ENCODE measurements around the gene CARD11. TPM values are rescaled to one million over a fixed set of nuclear protein-coding genes. Genes with fewer than 3 reads are reported as not detected.

Gene CARD11
- total RNA-seq, 1 donor from 2014 or later, result 0.37 TPM

DNA sequence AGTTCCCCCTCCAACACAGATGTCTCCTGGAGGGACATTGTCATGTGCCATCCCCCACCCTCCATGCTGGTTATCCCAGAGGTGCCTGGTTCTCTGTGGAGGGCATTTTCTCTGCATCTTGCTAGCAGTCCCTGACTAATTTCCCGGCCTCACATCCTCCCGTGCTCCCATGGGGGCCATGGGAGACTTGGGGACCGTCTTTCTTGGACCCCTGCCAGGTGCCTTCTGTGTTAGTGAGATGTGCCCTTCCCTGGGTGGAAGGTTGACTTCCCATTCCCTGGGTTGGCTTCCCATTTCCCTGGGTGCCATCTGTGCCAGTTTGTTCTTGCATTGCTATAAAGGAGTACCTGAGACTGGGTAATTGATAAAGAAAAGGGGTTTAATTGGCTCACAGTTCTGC is 177.1 kb downstream of the CARD11 start:
- no peak overlapping the region for H3K4me3 Mint-ChIP-seq
- no peak overlapping the region for H3K27ac Mint-ChIP-seq (ENCODE audit: unreplicated experiment)

DNA sequence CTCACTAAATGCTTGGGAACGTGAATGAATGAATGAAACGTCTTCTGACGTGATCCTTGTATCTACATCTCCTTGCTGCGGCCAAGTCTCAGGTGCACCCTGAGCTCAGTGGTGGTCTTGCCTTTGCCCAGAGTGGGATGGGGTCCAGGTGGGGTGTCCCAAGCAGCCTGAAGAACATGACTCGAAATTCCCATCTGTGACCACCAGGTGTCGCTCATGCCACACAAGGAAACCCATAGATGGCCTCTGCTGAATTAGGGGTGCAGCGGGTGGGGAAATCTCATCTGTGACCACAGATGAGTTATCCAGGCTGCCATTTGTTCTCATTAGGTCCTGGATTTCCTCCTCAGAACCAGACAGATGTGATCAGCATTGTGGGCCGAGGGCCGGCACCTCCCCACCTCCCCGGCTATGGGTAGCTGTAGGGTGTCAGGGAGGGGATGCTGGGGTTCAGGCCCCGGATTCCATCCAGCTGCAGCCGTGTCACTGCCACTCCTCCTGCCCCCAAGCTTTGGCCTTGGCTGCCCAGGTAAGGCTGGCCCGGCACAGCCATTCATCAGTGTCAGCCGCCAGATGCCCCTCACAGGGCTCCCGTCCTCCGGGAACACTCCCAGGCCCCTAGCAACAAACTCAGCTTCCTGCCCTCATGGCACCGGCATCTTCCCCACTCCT is 178.5 kb downstream of the CARD11 start:
- no peaks in the 10 kb centered on the region for H3K36me3 Mint-ChIP-seq (ENCODE audit: low read depth)
- peaks cover 22% of the 10 kb centered on the region for H3K4me1 Mint-ChIP-seq
- no peaks in the 10 kb centered on the region for H3K27me3 Mint-ChIP-seq (ENCODE audit: low read depth)
- no peak overlapping the region for H3K27ac Mint-ChIP-seq (ENCODE audit: unreplicated experiment)
- TF ChIP-seq, protein P1, sequence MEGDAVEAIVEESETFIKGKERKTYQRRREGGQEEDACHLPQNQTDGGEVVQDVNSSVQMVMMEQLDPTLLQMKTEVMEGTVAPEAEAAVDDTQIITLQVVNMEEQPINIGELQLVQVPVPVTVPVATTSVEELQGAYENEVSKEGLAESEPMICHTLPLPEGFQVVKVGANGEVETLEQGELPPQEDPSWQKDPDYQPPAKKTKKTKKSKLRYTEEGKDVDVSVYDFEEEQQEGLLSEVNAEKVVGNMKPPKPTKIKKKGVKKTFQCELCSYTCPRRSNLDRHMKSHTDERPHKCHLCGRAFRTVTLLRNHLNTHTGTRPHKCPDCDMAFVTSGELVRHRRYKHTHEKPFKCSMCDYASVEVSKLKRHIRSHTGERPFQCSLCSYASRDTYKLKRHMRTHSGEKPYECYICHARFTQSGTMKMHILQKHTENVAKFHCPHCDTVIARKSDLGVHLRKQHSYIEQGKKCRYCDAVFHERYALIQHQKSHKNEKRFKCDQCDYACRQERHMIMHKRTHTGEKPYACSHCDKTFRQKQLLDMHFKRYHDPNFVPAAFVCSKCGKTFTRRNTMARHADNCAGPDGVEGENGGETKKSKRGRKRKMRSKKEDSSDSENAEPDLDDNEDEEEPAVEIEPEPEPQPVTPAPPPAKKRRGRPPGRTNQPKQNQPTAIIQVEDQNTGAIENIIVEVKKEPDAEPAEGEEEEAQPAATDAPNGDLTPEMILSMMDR (conservative IDR thresholded peaks at IDR 0.05), result peak; percentile 98
- peak; percentile 78 for DNase-seq (ENCODE audit: low read depth, low spot score)
- no peak overlapping the region for H3K4me3 Mint-ChIP-seq
- no peaks in the 10 kb centered on the region for H3K9me3 Mint-ChIP-seq

More for the DNA sequence above, 177.1 kb downstream of the CARD11 start:
- Mint-ChIP-seq H3K9me3 (no peaks in the 10 kb centered on the region), H3K27me3 (ENCODE audit: low read depth) (no peaks in the 10 kb centered on the region), H3K4me1 (peaks cover 20% of the 10 kb centered on the region), H3K36me3 (ENCODE audit: low read depth) (no peaks in the 10 kb centered on the region)
- DNase-seq (ENCODE audit: low read depth, low spot score), result no peak
- TF ChIP-seq, protein P1 (conservative IDR thresholded peaks at IDR 0.05), result no peak

DNA sequence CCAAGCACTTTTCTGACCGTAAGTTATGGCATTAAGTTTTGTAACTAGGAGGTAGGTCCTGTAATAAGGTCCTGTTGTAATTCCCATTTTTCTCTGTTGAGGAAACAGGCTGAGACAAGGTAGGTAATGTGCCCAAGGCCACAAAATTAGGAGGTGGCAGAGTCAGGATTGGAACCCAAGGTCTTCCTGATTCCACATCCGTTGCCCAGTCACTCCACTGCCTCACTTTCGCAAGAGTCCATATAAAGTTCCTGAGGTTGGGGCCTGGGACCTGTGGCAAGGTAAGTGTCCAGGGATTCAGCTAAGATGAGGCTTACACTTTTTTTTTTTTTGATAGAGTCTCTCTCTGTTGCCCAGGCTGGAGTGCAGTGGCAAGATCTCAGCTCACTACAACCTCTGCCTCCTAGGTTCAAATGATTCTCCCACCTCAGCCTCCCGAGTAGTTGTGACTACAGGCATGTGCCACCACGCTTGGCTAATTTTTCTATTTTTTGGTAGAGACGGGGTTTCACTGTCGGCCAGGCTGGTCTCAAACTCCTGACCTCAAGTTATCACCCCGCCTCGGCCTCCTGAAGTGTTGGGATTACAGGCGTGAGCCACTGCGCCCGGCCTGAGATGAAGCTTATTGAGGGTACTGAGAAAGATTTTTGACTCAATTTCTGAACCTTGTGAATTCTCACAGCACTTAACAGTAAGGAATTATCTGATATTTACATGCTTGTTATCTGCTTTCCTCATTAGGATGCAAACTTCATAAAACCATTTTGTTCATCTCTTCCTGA is 179.3 kb downstream of the CARD11 start:
- TF ChIP-seq, protein P1 (conservative IDR thresholded peaks at IDR 0.05), result no peak
- H3K4me1 Mint-ChIP-seq, result peaks cover 27% of the 10 kb centered on the region
- DNase-seq (ENCODE audit: low read depth, low spot score), result no peak
- H3K27me3 Mint-ChIP-seq (ENCODE audit: low read depth), result no peaks in the 10 kb centered on the region
- no peaks in the 10 kb centered on the region for H3K9me3 Mint-ChIP-seq
- peak overlapping the region; percentile 95 for H3K27ac Mint-ChIP-seq (ENCODE audit: unreplicated experiment)
- no peaks in the 10 kb centered on the region for H3K36me3 Mint-ChIP-seq (ENCODE audit: low read depth)
- H3K4me3 Mint-ChIP-seq, result no peak overlapping the region

DNA sequence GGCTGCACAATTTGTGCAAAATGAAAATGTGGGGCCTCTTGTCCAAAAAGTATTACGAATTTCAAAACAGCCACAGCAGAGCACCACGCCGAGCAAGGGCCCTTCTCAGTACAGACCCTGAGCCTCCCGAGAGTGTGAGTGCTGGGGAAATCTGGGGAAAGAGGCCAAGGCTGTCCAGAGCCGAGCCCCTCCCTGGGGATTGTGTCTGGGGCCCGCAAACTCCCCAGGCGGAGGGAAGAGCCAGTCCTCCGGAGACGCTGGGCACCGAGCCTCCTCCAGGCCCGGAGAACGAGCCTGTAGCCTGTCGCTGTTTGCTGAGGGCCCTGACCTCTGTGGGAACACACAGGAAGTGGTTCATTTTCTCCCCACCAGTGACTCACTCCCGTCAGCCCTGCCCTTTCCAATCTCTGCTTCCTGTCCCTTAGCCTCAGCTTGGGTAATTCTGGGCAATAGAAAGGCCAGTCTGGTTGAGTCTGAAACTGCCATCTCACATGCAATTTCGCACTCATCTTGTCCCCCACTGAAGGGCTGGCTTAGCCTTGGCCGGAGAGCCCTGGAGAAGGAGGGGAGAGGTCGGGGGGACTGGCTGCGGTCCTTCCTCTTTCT is 180.1 kb downstream of the CARD11 start:
- no peaks in the 10 kb centered on the region for H3K36me3 Mint-ChIP-seq (ENCODE audit: low read depth)
- no peak overlapping the region for H3K4me3 Mint-ChIP-seq
- TF ChIP-seq, protein P1 (conservative IDR thresholded peaks at IDR 0.05), result no peak
- H3K4me1 Mint-ChIP-seq, result peaks cover 27% of the 10 kb centered on the region
- H3K27me3 Mint-ChIP-seq (ENCODE audit: low read depth), result no peaks in the 10 kb centered on the region
- peak; percentile 33 for DNase-seq (ENCODE audit: low read depth, low spot score)
- H3K9me3 Mint-ChIP-seq, result no peaks in the 10 kb centered on the region
- peak overlapping the region; percentile 95 for H3K27ac Mint-ChIP-seq (ENCODE audit: unreplicated experiment)

DNA sequence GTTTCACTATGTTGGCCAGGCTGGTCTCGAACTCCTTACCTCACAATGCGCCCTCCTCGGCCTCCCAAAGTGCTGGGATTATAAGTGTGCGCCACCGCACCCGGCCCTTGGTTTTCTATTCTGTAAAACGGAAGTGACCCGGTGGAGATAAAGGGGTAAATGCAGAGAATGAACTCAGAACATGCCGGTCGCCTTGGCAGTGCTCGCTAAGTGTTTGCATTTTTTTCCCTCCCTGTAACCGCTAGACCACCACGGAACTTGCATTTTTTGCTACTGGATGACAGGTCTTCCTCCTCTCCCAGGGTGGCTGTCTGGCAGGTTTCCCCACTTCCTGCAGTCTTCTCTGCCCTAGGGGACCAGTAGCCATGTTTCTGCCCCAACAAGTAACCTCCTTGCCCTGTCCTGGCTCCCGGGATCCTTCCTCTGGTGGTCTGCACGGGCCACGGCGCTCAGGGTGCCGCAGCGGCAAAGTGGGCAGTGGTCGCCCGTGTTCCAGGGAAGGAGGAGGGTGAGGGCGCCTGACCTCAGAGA is 180.8 kb downstream of the CARD11 start:
- H3K27ac Mint-ChIP-seq (ENCODE audit: unreplicated experiment), result no peak overlapping the region
- H3K36me3 Mint-ChIP-seq (ENCODE audit: low read depth), result no peaks in the 10 kb centered on the region
- peaks cover 27% of the 10 kb centered on the region for H3K4me1 Mint-ChIP-seq
- no peaks in the 10 kb centered on the region for H3K9me3 Mint-ChIP-seq
- DNase-seq (ENCODE audit: low read depth, low spot score), result no peak
- no peak overlapping the region for H3K4me3 Mint-ChIP-seq
- TF ChIP-seq, protein P1 (conservative IDR thresholded peaks at IDR 0.05), result no peak
- H3K27me3 Mint-ChIP-seq (ENCODE audit: low read depth), result no peaks in the 10 kb centered on the region

All from neural crest cell (in vitro differentiated cells).